HepG2 (cell line): ENCODE data around the gene SNAPC3. TPM values are rescaled to one million over a fixed set of nuclear protein-coding genes. Genes with fewer than 3 reads are reported as not detected.

Experiments
- ASH2L ChIP-seq: fragments of 300-600, 200-600 bp; sonication (generic); IDR thresholded peaks from 2 replicates; pipeline ENCODE4 v1.7.0; 2017; ENCODE audit warnings: low read depth, mild to moderate bottlenecking, moderate library complexity, mixed read lengths, low read length; ENCODE audit not compliant: insufficient read length
- ETV5 ChIP-seq: IDR thresholded peaks from 2 replicates; pipeline ENCODE4 v1.6.1; 2018; ENCODE audit warnings: missing biosample characterization, missing genetic modification reagents, inconsistent platforms, borderline replicate concordance
- ETV6 ChIP-seq: sonication (generic); formaldehyde crosslinking; conservative IDR thresholded peaks from 2 replicates; pipeline ENCODE4 v1.4.0; 2020; ENCODE audit warnings: missing genetic modification reagents
- FOSL2 ChIP-seq: sonication (generic); formaldehyde crosslinking; IDR thresholded peaks from 2 replicates; pipeline ENCODE4 v1.4.0; 2020; ENCODE audit warnings: missing genetic modification reagents
- GMEB1 ChIP-seq: sonication (generic); formaldehyde crosslinking; IDR thresholded peaks from 2 replicates; pipeline ENCODE4 v1.5.1; 2020; ENCODE audit warnings: missing genetic modification reagents, mild to moderate bottlenecking, borderline replicate concordance
- GPBP1L1 ChIP-seq: sonication (generic); formaldehyde crosslinking; IDR thresholded peaks from 2 replicates; pipeline ENCODE4 v1.5.0; 2020; ENCODE audit warnings: mild to moderate bottlenecking, missing genetic modification reagents
- MIXL1 ChIP-seq: IDR thresholded peaks from 2 replicates; pipeline ENCODE4 v1.6.1; 2016
- NAIF1 ChIP-seq: sonication (generic); formaldehyde crosslinking; IDR thresholded peaks from 2 replicates; pipeline ENCODE4 v1.5.0; 2020; ENCODE audit warnings: mild to moderate bottlenecking, missing genetic modification reagents, borderline replicate concordance
- POLR2G ChIP-seq: fragments of 200-400 bp; formaldehyde crosslinking; IDR thresholded peaks from 2 replicates; pipeline ENCODE4 v1.6.1; 2018; ENCODE audit warnings: mild to moderate bottlenecking, low read depth, low read length, moderate library complexity
- SNAPC4 ChIP-seq: sonication (generic); formaldehyde crosslinking; IDR thresholded peaks from 2 replicates; pipeline ENCODE4 v1.4.0; 2020; ENCODE audit warnings: mild to moderate bottlenecking, missing genetic modification reagents
- ZNF383 ChIP-seq: sonication (generic); formaldehyde crosslinking; IDR thresholded peaks from 2 replicates; pipeline ENCODE4 v1.4.0; 2020; ENCODE audit warnings: missing genetic modification reagents, mild to moderate bottlenecking, borderline replicate concordance
- polyA plus RNA-seq, 8 experiments: library from polyadenylated mRNA; depleted of rRNA in 3 of 8; stranded (reverse) in 7 of 8; unstranded in 1 of 8; fragments of >200 nt; fragmentation: Illumina TruSeq in 4 of 8; extraction: Trizol in 4 of 8; gene quantifications; 2 replicates each; pipeline versions ENCODE4 v1.2.1 to v1.2.3, GENCODE V29; 2011 to 2016; ENCODE audit warnings: low read depth in 4 of 8, missing spikeins in 1 of 8, mixed read lengths in 1 of 8; ENCODE audit not compliant: insufficient read depth in 1 of 8
- total RNA-seq, 5 experiments: library from RNA; depleted of rRNA; stranded (reverse); fragments of >200 nt; fragmentation: Illumina TruSeq; extraction: Trizol; gene quantifications; 2 replicates each; pipeline ENCODE4 v1.2.3, GENCODE V29; 2016; ENCODE audit warnings: low read depth in 1 of 5
- TF ChIP-seq, protein P1 (sequence below): sonication (generic); formaldehyde crosslinking; conservative IDR thresholded peaks from 2 replicates; pipeline ENCODE4 v1.8.0; 2022; ENCODE audit warnings: mild to moderate bottlenecking, moderate library complexity, missing genetic modification reagents
- TF ChIP-seq, protein P2 (sequence below): sonication (generic); formaldehyde crosslinking; IDR thresholded peaks from 2 replicates; pipeline ENCODE4 v1.5.0; 2020; ENCODE audit warnings: missing genetic modification reagents, mild to moderate bottlenecking, borderline replicate concordance
- TF ChIP-seq, protein P3 (sequence below): sonication (generic); formaldehyde crosslinking; IDR thresholded peaks from 2 replicates; pipeline ENCODE4 v1.5.1; 2020; ENCODE audit warnings: missing genetic modification reagents, mild to moderate bottlenecking, borderline replicate concordance

Gene SNAPC3
- total and polyA plus RNA-seq, 2 of the 13 experiments (the other 11 are each of a cell fraction or from before 2014, with no cell fraction given) = 25.6 to 26.0 TPM

- TF ChIP-seq, protein P1, sequence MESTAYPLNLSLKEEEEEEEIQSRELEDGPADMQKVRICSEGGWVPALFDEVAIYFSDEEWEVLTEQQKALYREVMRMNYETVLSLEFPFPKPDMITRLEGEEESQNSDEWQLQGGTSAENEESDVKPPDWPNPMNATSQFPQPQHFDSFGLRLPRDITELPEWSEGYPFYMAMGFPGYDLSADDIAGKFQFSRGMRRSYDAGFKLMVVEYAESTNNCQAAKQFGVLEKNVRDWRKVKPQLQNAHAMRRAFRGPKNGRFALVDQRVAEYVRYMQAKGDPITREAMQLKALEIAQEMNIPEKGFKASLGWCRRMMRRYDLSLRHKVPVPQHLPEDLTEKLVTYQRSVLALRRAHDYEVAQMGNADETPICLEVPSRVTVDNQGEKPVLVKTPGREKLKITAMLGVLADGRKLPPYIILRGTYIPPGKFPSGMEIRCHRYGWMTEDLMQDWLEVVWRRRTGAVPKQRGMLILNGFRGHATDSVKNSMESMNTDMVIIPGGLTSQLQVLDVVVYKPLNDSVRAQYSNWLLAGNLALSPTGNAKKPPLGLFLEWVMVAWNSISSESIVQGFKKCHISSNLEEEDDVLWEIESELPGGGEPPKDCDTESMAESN = peak; percentile 80
- TF ChIP-seq, protein P2, sequence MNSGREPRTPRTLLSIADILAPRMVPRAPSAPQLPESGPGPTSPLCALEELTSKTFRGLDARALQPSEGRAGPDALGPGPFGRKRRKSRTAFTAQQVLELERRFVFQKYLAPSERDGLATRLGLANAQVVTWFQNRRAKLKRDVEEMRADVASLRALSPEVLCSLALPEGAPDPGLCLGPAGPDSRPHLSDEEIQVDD (CRISPR knock-in tag) = 0 out of 2 replicates have a peak, but pooled peaks have one; percentile 31
- TF ChIP-seq POLR2G (peak; percentile 92), GMEB1 (no peak; the same call in 1 of the 2 replicates), GPBP1L1 (CRISPR knock-in tag) (no peak), MIXL1 (CRISPR knock-in tag) (peak; percentile 20; the same call in 1 of the 2 replicates), NAIF1 (CRISPR knock-in tag) (peak; percentile 95), ASH2L (peak; percentile 96), ETV5 (CRISPR knock-in tag) (no peak), FOSL2 (CRISPR knock-in tag) (no peak), SNAPC4 (CRISPR knock-in tag) (peak; percentile 53; the same call in 1 of the 2 replicates), ZNF383 (no peak), ETV6 (CRISPR knock-in tag) (no peak; the same call in 1 of the 2 replicates)
- TF ChIP-seq, protein P3, sequence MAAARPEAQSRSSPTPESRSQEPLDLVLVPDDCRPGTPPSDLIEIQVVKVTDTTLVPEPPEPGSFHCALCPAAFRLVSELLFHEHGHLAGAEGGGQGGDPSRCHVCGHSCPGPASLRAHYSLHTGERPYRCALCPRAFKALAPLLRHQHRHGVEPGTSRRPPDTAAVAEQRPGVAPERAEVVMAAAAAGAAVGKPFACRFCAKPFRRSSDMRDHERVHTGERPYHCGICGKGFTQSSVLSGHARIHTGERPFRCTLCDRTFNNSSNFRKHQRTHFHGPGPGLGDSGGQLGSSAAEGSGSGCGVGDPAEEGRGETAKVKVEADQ = peak; percentile 85; the same call in 1 of the 2 replicates
Measured at GRCh38 chr9:15510789-15511575, 88.3 kb downstream of the SNAPC3 start, which contains the start of gene PSIP1 (continued).
